Prostate gland (tissue), 2 donors: ENCODE data around the gene HDDC2.

Experiments used
- CTCF ChIP-seq, 4 experiments: fragments of 200-600 bp in 2 of 4; fragments of 450-650 bp in 2 of 4; sonication (generic) in 2 of 4; IDR thresholded peaks; 1 replicate in 3 of 4; 2 replicates in 1 of 4; pipeline ENCODE4 v1.5.1; 2016 to 2019; ENCODE audit warnings: antibody characterized with exemption in 4 of 4, mild to moderate bottlenecking in 2 of 4, moderate library complexity in 2 of 4
- POLR2A ChIP-seq: fragments of 450-650 bp; IDR thresholded peaks from one replicate; pipeline ENCODE4 v1.6.1; 2016; ENCODE audit warnings: antibody characterized with exemption, mild to moderate bottlenecking
- POLR2AphosphoS5 ChIP-seq: sonication (generic); formaldehyde crosslinking; IDR thresholded peaks from one replicate; pipeline ENCODE4 v1.6.1; 2017; ENCODE audit warnings: antibody characterized with exemption

DNA sequence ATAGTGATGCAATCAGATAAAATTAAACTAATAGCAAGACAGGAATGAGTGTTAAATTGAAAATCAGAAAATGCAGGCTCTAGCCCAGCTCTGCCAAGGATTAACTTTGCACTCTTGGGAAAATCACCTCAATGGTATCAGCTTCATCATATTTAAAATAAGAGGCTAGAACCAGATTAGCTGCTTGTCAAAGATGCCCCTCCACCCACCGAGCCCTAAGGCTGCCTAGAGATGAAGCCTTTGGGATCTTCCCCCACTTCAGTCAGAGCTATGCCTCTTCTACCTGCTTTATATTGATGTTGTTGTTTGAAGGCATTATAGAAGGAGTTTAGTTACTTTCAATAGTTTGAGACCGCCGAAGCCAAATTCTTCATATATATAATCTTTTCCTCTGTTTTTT, 47.4 kb downstream of the HDDC2 start:
- TF ChIP-seq CTCF (IDR thresholded peaks at IDR 0.05) (no peak), POLR2A (no peak), POLR2AphosphoS5 (no peak)
